ENCODE measurements around the gene DNAH7.

DNA sequence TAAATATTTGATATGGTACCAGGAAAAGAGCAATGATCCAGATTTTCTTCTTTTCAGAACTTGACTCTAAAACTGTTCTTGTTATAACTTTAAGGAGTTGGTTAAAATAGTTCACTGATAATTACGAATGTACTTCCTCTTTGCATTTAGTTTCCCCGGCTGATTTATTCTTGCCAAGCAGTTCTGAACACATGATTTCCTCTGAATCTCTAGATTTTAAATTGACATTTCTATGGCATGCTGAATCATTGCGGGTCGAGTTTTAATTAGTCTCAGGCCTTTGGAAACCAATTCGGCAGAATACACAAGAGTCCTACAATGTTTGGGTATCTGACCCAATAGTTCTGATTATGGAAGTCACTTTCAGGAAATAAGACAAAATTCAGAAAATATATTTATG lies 37.3 kb upstream of the DNAH7 start:
- TF ChIP-seq, protein P1, sequence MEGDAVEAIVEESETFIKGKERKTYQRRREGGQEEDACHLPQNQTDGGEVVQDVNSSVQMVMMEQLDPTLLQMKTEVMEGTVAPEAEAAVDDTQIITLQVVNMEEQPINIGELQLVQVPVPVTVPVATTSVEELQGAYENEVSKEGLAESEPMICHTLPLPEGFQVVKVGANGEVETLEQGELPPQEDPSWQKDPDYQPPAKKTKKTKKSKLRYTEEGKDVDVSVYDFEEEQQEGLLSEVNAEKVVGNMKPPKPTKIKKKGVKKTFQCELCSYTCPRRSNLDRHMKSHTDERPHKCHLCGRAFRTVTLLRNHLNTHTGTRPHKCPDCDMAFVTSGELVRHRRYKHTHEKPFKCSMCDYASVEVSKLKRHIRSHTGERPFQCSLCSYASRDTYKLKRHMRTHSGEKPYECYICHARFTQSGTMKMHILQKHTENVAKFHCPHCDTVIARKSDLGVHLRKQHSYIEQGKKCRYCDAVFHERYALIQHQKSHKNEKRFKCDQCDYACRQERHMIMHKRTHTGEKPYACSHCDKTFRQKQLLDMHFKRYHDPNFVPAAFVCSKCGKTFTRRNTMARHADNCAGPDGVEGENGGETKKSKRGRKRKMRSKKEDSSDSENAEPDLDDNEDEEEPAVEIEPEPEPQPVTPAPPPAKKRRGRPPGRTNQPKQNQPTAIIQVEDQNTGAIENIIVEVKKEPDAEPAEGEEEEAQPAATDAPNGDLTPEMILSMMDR (optimal IDR thresholded peaks at IDR 0.05 in 1 of 3, IDR thresholded peaks at IDR 0.05 in 1 of 3, conservative IDR thresholded peaks at IDR 0.05 in 1 of 3; ENCODE audit: extremely low read depth in 1 of 3, insufficient read depth in 2 of 3, low read length in 3 of 3) = no peak
- no peak for TF ChIP-seq EZH2 (IDR thresholded peaks at IDR 0.05; ENCODE audit: low read length)
